Smooth muscle cell (in vitro differentiated cells): ENCODE measurements around the gene STX17. TPM values are rescaled to one million over a fixed set of nuclear protein-coding genes. Genes with fewer than 3 reads are reported as not detected.

ENCODE experiments used
- DNase-seq: peaks from one replicate; lab custom pipeline; 2025; ENCODE audit not compliant: unreplicated experiment; lab: John Stamatoyannopoulos, UW
- H2AFZ ChIP-seq: fragments of 200-600 bp; sonication (generic); 2 replicates; pipeline ENCODE4 v1.6.0; 2016; ENCODE audit warnings: antibody characterized with exemption, low read depth, mild to moderate bottlenecking
- H3F3A ChIP-seq: fragments of 200-600 bp; sonication (generic); 2 replicates; pipeline ENCODE4 v1.6.0; 2017; ENCODE audit warnings: antibody characterized with exemption, low read depth
- H3K27ac ChIP-seq: fragments of 200-600 bp; sonication (generic); 2 replicates; pipeline ENCODE4 v1.5.1; 2016; ENCODE audit warnings: low read depth, mild to moderate bottlenecking
- H3K27me3 ChIP-seq: fragments of 200-600 bp; sonication (generic); 2 replicates; pipeline ENCODE4 v1.6.1; 2016; ENCODE audit warnings: low read depth, mild to moderate bottlenecking
- H3K36me3 ChIP-seq: fragments of 200-600 bp; sonication (generic); 2 replicates; pipeline ENCODE4 v1.5.1; 2016; ENCODE audit warnings: low read depth
- H3K4me1 ChIP-seq: fragments of 200-600 bp; sonication (generic); 2 replicates; pipeline ENCODE4 v1.5.1; 2016; ENCODE audit warnings: low read depth
- H3K4me2 ChIP-seq: fragments of 200-600 bp; sonication (generic); 2 replicates; pipeline ENCODE4 v1.6.0; 2016; ENCODE audit warnings: mild to moderate bottlenecking
- H3K4me3 ChIP-seq: fragments of 200-600 bp; sonication (generic); 2 replicates; pipeline ENCODE4 v1.5.1; 2016; ENCODE audit warnings: mild to moderate bottlenecking
- H3K79me2 ChIP-seq: fragments of 200-600 bp; sonication (generic); 2 replicates; pipeline ENCODE4 v1.6.0; 2016; ENCODE audit warnings: low read depth, mild to moderate bottlenecking
- H3K9ac ChIP-seq: fragments of 200-600 bp; sonication (generic); 2 replicates; pipeline ENCODE4 v1.6.0; 2016; ENCODE audit warnings: low read depth
- H3K9me3 ChIP-seq: fragments of 200-600 bp; sonication (generic); replicated peaks from 2 replicates; pipeline ENCODE4 v1.5.1; 2016; ENCODE audit warnings: low read depth
- H4K20me1 ChIP-seq: fragments of 200-600 bp; sonication (generic); 2 replicates; pipeline ENCODE4 v1.6.0; 2016; ENCODE audit warnings: low read depth
- CTCF ChIP-seq: fragments of 200-600 bp; sonication (generic); IDR thresholded peaks from 2 replicates; pipeline ENCODE4 v1.5.1; 2017; ENCODE audit warnings: borderline replicate concordance, mild to moderate bottlenecking, antibody characterized with exemption; ENCODE audit not compliant: insufficient read depth, poor library complexity, severe bottlenecking
- WGBS: methylation state at CpG from one replicate; pipeline ENCODE4 v1.1.7; 2016; ENCODE audit warnings: low lambda C conversion rate; 5-methylcytosine and 5-hydroxymethylcytosine counted together
- polyA plus RNA-seq: library from polyadenylated mRNA; unstranded; fragments of >200 nt; fragmentation: Nextera tagmentation; extraction: Ambion mirVana; gene quantifications from 2 replicates; pipeline ENCODE4 v1.2.1, GENCODE V29; 2016
- total RNA-seq: library from RNA; depleted of rRNA; stranded (reverse); fragments of >200 nt; gene quantifications from 2 replicates; pipeline ENCODE4 v1.2.3, GENCODE V29; 2014

The STX17 gene
- total and polyA plus RNA-seq, 2 experiments from 2014 or later: 11.1 to 15.9 TPM

DNA sequence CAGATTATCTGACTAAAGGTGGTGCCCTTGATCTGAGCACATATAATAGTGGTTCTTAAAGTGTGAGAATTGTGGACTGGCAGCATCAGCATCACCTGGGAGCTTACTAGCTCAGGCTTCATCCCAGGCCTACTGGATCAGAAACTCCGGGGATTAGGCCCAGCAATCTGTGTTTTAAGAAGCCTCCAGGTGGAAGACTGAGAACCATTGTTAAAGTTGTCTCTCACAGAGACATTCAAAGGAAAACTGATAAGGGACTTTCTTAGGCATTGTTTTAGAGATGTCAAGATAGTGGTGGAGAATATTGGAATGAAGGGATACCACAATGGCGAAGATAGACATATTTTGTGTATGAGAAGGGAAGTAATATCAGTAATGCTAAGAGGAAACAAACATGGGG is 59.5 kb downstream of the STX17 start:
- Histone ChIP-seq H3K4me3 (no peak overlapping the region), H3K36me3 (no peaks in the 10 kb centered on the region), H3K27me3 (no peaks in the 10 kb centered on the region), H3F3A (peaks cover 3% of the 10 kb centered on the region), H3K79me2 (no peaks in the 10 kb centered on the region), H3K27ac (no peak overlapping the region), H3K4me1 (peaks cover 24% of the 10 kb centered on the region), H3K9ac (no peak overlapping the region), H3K4me2 (no peak overlapping the region), H3K9me3 (no peaks in the 10 kb centered on the region), H4K20me1 (no peaks in the 10 kb centered on the region), H2AFZ (no peak overlapping the region)
- TF ChIP-seq CTCF: no peak
- WGBS: 89% methylated on average over 2 of the region's 2 CpGs
- no peak for DNase-seq

DNA sequence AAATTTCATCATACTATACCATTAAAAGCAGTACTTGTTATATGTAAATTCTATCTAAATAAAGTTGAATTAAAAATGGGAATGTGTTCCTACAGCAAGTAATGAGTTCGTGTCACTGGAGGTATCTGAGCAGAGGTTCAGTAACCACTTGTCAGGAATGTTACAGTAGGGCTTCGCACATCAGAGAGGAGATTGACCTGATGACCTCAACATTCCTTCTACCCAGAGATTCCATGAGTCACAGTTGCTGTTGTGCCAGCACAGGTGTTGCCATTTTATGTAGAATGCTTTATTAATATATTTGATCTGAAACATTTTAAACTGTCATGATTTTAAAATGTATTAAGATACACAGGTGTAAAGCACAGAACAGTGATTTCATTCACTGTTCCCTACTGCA is 60.3 kb downstream of the STX17 start:
- H3K36me3 ChIP-seq: no peaks in the 10 kb centered on the region

GRCh38 chr9:99967457-99967856 is 61.0 kb downstream of the STX17 start:
- Histone ChIP-seq H3K9me3 (no peaks in the 10 kb centered on the region), H2AFZ (no peak overlapping the region), H3K27ac (no peak overlapping the region), H3F3A (peaks cover 3% of the 10 kb centered on the region), H3K9ac (no peak overlapping the region), H3K4me1 (peaks cover 24% of the 10 kb centered on the region), H3K4me3 (no peak overlapping the region), H4K20me1 (no peaks in the 10 kb centered on the region), H3K4me2 (no peak overlapping the region), H3K36me3 (no peaks in the 10 kb centered on the region), H3K79me2 (no peaks in the 10 kb centered on the region), H3K27me3 (no peaks in the 10 kb centered on the region)
- WGBS: 97% methylated on average over 2 of the region's 2 CpGs
- TF ChIP-seq CTCF: no peak
- DNase-seq: no peak

More for the DNA sequence above, 60.3 kb downstream of the STX17 start:
- Histone ChIP-seq H2AFZ (no peak overlapping the region), H3K4me3 (no peak overlapping the region), H3F3A (peaks cover 3% of the 10 kb centered on the region), H3K4me2 (no peak overlapping the region), H3K27me3 (no peaks in the 10 kb centered on the region), H3K4me1 (peaks cover 24% of the 10 kb centered on the region), H3K27ac (no peak overlapping the region), H3K9me3 (no peaks in the 10 kb centered on the region), H3K9ac (no peak overlapping the region), H3K79me2 (no peaks in the 10 kb centered on the region), H4K20me1 (no peaks in the 10 kb centered on the region)
- no peak for TF ChIP-seq CTCF
- DNase-seq: no peak
- 48% methylated on average over 2 of the region's 2 CpGs for WGBS

DNA sequence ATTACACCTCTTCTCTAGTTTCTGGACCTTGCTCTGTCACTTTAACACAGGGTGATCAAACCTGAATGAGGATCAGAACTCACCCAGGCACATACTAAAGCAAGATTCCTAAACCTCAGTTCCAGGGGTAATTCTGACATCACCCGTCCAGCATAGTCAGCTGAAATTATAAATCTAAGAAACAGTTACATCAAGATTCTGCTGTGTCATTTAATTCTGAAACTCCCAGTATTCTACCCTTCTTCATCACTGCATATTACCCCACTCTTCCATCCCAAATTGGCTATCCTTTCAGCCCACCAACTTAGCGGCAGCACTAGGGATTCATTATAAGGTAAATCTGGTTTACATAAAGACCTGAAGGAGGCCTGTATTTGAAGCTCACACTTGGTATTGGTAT is 64.0 kb downstream of the STX17 start:
- Histone ChIP-seq H2AFZ (no peak overlapping the region), H4K20me1 (no peaks in the 10 kb centered on the region), H3K36me3 (no peaks in the 10 kb centered on the region), H3K9me3 (no peaks in the 10 kb centered on the region), H3K27ac (no peak overlapping the region), H3F3A (no peaks in the 10 kb centered on the region), H3K27me3 (no peaks in the 10 kb centered on the region), H3K4me3 (no peak overlapping the region), H3K4me1 (peaks cover 20% of the 10 kb centered on the region), H3K9ac (no peak overlapping the region), H3K79me2 (no peaks in the 10 kb centered on the region), H3K4me2 (no peak overlapping the region)
- TF ChIP-seq CTCF: no peak
- no peak for DNase-seq
- 94% methylated on average over 2 of the region's 2 CpGs for WGBS
